SIG-M5 (cell line): ENCODE measurements around the gene MRM2.
"Not testable (repeated sequence)": the region's sequence is repeated elsewhere in the genome, so short reads cannot be mapped to it uniquely, and the experiment has no call there.

Experiments
- DNase-seq: peaks from one replicate; lab custom pipeline; 2025; lab: John Stamatoyannopoulos, UW

Gene MRM2

DNA sequence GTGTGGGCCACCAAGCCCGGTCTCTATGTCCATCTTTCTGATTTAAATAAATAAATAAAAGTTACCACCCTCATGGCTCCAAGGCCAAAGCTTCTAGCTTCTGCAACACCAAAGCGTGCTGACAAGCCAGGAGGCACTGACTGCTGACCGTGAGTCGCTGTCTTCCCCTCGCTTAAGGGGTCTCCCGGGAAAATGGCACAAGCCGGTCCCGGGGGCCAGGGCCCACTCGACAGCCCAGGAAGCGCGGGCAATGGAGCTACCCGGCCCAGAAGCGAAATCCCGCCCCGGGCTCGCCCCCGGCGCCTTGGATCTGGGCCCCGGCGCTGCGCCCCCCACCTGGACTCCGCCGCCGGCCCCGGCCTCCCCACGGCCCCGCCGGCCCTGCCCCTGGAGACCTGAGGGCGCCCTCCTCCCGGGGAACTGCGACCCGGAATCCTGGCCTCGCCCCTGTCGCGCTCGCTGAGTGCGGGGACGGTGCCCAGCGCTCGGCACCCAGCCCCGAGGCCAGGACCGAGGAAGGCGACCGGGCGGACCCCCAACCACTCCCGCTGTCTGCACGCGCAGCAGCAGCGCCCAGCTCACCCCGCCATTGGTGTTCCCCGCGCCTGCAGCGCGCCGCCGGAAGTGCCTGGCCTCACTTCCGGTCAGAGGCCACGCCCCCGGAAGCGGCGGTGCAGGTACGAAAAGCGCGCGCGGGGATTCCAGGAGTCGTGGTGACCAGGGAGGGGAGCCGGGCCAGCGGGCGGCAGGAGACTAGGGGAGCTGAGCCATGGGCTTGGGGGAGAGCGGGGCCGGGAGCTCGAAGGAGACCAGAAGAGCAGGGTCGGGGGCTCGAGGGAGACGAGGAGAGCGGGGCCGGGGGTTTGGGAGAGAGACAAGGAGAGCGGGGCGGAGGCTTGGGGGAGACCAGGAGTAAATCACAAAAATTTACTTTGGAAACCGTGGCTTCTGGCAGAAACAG is at the start of gene MRM2, which contains the start of gene NUDT1:
Gene MRM2 (minus strand): TSS at position 626 of the 961 bp plus-strand sequence. CDS start 36 bp downstream, at position 590.
Gene NUDT1 (plus strand): TSS at position 647 of the 961 bp plus-strand sequence. CDS start 2,349 bp downstream, outside the sequence.
- no peak for DNase-seq

DNA sequence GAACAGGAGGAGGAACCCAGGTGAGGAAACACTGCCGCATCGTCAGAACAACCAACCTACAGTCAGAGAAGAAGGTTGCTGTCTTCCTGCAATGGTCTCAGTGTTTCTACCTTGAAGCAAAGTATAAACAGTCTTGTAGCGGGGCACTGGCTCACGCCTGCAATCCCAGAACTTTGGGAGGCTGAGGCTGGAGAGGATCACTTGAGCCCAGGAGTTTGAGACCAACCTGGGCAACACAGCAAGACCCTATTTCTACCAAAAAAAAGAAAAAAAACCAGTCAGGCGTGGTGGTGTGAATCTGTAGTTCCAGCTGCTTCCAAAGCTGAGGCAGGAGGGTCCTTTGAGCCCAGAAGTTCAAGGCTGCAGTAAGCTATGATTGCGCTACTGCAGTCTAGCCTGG is 48.9 kb upstream of the MRM2 start:
- no peak for DNase-seq

DNA sequence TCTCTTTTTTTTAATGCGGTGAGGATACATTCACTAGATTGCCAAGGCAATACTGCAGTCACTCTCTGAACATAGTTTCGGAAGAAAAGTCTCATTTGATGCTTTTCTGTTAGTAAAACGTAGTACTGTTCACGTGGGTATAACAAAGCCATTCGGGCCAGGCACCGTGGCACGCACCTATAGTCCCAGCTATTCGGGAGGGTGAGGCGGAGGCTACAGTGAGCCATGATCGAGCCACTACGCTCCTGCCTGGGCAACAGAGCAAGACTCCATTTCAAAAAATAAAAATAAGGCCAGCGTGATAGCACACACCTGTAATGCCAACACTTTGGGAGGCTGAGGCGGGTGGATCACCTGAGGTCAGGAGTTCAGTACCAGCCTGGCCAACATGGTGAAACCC is 47.6 kb upstream of the MRM2 start:
- DNase-seq = no peak

DNA sequence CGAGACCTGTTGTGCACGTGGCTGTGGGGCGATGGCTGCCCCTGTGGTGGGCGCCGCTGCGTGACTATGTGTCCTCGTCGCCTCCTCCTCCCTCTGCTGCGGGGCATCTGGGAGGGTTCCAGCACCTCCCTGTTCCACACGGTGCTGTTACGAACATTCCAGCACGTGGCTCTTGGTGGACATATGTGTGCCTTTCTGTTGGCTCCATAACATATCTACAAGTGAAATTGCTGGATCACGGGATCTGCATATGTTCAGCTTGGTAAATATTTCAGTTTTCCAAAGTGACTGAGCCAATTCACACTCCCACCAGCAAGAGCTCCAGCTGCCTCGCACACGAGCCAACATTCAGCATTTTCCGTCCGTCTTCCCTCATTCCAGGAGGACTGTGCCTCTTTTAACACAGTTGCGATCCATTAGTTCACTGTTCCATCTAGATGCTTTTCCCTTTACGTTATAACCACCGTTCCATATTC is 47.1 kb upstream of the MRM2 start:
- no peak for DNase-seq

DNA sequence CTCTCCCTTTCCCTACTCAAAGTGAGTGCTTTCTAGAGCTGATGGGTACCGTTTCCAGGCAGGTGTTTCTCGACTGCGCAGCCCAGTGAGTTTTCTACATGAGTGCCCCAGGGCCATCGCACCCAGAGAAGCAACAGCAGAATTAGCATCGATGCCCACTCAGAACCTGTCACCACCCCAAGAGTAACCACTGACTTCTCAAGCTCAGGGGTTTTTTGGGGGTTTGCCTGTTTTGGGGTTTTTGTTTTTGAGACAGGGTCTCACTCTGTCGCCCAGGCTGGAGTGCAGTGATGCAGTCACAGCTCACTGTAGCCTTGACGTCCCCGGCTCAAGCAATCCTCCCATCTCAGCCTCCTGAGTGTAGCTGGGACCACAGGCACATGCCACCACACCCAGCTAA is 46.5 kb upstream of the MRM2 start:
- no peak for DNase-seq

DNA sequence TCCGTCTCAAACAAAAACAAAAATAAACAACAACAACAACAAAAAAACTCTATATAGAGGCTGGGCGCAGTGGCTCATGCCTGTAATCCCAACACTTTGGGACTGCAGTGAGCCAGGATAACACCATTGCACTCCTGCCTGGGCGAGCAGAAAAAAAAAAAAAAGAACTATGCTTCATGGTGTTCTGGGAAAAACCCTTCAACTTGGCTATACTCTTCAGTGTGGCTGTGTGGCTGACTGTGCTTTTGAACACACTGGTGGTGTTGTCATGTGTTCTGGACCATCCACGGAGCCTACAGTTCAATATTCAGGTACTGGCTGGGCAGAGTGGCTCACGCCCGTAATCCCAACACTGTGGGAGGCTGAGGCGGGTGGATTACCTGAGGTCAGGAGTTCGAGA is 45.7 kb upstream of the MRM2 start:
- DNase-seq = no peak

DNA sequence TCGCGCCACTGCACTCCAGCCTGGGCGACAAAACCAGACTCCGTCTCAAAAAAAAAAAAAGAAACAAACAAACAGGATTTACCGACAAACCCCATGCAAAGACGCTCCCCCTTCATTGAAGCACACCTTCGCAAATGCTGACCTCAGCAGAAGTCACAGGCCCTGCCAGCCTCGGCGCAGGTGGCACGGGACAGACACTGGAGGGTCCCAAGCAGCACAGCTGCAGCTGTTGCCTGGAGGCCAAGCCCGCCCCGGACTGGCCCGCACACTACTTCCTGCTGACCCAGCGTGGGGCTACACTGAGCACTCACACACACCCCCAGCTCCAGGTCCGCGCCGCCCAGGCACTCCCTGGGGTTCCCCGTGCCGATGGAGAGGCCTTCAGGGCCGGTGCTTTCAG is 41.1 kb upstream of the MRM2 start:
- no peak for DNase-seq

DNA sequence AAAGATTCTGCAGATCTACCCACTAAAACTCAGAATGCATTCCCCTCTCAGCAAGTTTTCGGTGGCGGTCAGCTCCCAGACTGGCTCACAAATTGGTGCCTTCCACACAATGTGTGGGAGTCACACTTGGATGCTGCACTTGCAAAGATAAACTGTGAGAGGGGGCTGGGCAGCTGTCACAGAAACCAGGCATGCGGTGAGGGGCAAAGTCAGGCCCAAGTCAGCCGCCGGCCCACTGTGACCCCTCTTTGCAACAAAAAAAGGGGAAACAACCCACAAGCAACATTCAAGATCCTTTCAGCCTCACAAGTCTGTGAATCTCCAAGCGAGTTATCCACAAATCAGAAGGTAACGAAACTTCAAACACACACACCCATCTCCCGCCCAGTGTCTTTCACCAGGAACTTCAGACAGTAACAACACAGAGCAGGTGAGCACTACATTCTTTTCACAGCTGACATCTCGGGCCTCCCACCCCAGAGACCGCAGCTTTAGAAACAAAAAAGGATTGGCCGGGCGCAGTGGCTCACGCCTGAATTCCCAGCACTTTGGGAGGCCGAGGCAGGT is 40.3 kb upstream of the MRM2 start:
- DNase-seq = no peak

DNA sequence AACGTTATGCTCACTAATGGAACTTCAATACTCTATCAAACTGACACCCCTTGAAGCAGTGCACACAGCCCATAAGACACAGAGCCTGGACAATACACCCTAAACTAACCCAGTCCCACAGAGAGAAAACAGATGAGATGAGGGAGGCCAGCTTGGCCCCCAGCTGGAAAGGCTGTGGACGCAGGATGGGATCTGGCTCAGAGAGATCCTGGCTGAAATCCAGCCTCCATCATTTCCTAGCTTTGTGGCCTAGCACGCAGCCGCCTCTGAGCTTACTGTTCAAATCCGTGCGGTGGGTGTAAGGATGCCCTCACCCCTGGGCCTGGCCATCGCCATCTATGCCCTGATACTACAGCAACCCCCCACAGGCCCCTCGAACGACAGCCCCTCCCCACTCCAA is 39.5 kb upstream of the MRM2 start:
- DNase-seq = no peak

DNA sequence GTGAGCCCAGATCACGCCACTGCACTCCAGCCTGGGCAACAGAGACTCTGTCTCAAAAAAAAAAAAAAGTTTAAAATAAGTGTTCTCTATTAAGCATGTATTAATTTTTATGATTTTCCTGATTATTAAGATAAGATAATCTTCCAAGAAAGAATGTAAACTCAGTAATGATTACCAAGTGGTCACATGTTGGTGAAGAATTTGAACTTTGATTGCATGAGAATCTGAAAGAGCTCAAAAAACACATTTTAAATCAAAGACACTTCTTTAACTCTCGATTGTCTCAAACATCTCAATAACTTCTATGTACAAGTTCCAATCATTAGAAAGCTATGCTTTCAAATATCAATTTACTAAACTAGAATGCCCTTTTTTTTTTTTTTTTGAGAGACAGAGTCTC is 38.4 kb upstream of the MRM2 start:
- no peak for DNase-seq

DNA sequence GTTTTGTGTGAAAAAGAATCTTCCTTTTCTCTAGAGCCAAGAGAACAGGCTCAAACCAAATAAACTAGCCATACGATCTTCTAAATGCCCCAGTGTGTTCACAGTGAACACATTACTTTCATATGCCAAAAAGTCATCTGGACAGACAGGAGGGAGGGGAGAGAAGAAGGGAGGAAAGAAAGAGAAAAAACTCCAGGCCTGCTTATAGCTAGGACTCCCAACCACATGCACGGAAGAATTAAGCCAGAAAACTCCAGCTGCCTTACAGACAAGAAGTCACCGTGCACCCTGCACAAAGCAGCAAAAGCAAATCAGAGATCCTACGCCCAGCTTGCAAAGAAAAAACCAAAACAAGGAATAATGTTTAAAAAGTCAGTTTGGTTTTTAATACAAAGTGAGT is 37.9 kb upstream of the MRM2 start:
- no peak for DNase-seq

DNA sequence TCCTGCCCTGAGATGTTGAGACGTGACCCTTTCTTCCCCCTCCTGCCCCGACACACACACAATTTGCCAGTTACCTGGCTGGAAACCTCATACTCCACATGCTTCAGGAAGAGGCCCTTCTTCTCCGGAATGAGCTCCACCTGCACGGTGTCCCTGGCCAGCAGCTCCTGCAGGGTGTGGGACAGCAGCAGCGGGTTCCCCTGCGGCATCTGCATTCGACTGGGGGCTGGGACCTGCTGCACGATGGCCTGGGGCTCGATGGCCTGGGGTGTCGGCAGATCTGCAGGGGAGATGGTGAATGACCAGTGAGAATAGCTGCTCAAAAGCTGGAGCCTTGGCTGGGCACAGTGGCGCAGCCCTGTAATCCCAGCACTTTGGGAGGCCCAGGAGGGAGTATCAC is 36.0 kb upstream of the MRM2 start:
- DNase-seq = no peak

DNA sequence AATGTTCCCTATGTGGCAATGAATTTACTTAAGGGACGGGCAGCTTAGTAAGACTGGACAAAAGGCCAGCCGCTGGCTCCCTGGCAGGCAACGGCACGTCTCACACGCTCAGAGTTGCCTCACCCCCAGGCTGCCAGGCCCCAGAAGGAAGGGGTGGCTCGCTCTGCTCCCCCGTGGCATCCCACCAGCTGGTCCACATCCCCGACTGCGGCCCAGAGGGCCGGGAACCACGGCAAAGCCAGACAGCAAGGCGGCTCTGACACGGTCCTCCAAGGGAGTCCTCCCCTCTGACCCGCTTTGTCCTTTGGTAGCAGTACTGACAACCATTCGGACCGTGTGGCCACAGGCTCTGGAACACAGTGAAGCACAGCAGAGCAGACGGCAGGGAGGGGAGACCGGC is 34.1 kb upstream of the MRM2 start:
- DNase-seq = no peak

DNA sequence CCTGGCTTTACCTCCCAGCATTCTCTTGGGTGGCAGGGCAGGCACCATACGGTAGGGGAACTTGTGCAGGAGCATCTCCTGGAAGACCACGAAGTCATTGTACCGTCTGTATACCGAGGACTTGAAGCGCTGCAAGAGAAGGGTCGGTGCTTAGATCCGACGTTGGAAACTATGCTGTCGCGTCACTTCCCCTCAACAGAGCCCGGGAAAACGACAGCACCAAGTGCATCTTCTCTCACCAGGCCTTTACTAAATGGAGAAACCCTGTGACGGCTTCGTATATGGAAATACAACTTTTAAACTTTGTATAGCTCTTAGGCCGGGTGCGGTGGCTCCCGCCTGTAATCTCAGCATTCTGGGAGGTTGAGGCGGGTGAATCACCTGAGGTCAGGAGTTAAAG is 33.1 kb upstream of the MRM2 start:
- no peak for DNase-seq

DNA sequence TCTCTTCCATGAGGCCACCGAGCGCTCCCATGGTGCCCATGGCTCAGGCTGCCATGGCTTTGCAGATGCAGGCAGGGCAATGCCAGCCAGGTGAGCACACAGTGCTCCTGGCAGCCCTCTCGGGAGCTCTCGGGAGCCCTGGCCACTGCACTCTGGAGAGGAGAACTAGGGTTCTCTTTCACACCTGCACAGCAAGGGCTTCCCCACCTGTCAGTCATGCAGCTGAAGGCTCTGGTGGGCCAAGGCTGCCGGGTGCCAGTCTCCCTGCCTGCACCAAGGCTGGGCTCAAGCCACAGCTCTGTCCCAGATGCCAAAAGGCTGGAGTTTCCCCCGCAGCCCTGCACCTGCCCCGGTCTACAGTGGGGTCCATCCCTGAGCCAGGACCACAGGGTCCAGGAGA is 32.7 kb upstream of the MRM2 start:
- DNase-seq = no peak

DNA sequence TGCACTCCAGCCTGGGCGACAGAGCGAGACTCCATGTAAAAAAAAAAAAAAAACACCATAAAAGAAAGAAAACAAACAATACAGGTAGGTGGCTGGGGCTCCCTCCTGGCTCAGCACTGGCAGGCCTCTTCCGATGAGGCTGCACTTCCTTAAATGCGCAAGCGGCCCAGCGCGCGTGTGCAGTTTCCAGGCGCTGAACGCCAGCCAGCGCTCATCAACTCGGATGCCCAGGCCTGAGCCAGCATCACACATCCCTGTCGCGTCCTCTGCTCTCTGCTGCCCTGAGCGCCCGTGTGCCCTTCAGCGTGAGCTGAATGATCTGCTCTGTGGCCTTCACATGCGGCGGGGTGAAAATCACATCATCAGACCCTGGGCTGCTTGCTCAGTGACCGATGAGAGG is 31.9 kb upstream of the MRM2 start:
- DNase-seq = no peak

DNA sequence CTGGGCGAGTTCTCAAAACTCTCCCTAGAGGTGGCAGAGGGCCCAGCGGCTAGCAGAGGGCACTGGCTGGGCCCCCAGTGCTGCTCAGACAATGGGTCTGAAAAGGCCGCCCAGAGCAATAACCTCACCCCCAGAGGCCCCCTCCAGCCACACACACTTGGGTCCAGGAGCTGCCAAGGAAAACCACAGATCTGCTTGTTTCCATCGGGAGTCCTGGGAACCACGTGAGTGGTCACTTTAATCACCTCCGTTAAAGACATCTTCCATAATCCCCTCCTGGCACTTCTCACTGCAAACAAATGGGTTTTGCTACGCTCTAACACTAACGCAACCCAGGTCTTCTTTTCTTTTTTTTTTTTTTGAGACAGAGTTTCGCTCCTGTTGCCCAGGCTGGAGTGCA is 30.0 kb upstream of the MRM2 start:
- DNase-seq = no peak

DNA sequence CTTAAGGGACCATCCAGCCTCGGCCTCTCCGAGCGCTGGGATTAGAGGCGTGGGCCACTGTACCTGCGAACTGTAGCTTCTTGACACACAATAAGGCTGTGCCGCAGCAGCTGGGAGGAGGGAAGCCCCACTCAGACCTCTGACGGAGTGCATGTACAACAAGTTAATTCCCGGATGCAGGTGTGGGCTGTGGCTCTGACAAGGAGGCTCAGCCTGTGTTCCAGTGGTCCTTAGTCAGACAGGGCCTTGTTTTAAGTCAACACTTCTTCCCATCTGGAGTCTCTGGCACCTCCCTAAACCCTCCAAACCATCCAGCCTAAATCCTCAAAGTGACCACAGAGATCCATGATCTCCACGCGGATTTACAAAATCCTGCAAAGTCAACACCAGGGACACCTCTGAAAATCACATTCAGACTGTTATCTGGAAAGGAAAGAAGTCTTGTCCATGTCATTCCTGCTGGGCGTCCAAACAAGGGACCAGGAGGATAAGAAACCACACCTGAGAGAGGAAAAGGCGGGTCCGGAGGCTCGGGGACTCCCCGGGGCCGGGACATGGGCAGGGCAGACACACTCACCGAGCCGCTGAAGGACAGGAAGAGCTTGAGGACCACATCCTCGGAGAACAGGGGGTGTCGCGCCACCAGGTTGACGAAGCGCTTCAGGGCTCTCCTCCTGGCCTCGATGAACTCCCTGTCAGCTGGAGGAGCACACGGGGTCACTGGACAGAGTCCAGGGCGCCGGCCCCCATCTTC is 29.4 kb upstream of the MRM2 start:
- no peak for DNase-seq

DNA sequence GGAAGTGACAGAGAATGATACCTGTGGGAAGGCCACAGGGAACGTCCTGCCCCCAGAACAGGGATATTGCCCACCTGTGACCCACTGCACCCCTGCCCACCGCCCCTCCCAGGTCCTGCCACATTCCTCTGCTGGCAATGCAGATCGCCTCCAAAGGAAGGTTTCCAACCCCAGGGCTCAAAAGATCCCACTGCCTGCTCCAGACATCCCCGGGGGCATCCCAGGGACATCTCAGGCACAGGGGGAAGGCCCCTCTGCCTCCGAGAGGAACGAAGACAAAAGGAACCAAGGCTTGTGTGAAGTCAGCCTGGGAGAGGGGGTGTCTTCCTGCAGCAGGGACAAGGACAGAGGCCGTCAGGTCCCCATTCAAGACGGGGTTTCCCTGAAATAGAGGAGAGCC is 28.5 kb upstream of the MRM2 start:
- no peak for DNase-seq

DNA sequence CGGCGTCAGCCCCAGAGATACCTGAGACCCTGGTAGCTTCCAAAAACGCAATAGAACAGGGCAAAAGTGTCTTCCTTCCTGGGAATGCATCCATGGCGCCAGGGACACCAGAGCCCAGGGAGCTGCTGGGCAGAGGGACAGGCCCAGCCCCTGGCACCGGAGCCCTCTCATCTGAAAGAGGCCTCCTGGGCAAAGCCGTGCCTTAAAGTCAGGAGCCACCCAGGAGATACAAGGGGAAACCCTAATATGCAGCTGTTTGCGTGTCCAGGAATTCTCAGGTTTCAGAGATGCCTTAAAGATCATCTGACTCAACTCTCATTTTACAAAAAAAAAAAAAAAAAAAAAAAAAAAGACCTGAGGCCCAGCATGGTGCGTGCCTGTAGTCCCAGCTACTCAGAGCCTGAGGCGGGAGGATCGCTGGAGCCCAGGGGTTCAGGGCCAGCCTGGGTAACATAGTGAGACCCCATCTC is 28.0 kb upstream of the MRM2 start:
- no peak for DNase-seq

DNA sequence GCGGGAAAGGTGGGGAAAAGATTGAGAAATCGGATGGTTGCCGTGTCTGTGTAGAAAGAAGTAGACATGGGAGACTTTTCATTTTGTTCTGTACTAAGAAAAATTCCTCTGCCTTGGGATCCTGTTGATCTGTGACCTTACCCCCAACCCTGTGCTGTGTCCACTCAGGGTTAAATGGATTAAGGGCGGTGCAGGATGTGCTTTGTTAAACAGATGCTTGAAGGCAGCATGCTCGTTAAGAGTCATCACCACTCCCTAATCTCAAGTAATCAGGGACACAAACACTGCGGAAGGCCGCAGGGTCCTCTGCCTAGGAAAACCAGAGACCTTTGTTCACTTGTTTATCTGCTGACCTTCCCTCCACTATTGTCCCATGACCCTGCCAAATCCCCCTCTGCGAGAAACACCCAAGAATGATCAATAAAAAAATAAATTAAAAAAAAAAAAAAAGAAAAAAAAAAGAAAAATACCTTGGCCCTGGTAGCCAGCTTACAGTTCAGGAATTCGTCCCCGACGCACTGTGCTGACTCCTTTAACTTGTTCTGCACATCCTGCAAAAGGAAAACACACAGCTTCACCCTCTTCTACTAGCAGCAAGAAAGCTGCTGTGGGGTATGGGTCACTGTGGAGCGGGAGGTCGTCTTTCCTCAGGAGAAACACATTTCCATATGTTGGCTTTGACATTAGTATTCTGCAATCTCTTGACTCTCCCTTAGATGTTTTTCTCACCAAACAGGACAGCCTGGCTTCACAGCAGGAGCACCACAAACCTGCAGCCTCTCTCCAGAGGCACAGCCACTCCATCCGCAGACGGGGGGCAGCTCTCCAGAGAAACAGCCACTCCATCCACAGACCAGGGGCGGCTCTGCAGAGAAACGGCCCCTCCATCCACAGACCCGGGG is 27.3 kb upstream of the MRM2 start:
- not testable (repeated sequence) for DNase-seq
